Measurements from ENCODE around the gene MCHR1.

GRCh38 chr22:40708177-40708576, 28.9 kb downstream of the MCHR1 start:
- TF ChIP-seq MAX (IDR thresholded peaks at IDR 0.05; ENCODE audit: low read depth, low read length) (no peak), POLR2A (IDR thresholded peaks at IDR 0.05; ENCODE audit: extremely low read depth, insufficient read length) (no peak)

Data from NB4 (cell line).